K562 (cell line): ENCODE measurements around the gene CD82. TPM values are rescaled to one million over a fixed set of nuclear protein-coding genes. Genes with fewer than 3 reads are reported as not detected.
A peak's percentile ranks its signal among the peaks of the same experiment; 100 is the strongest.

Source experiments
- CHD1 ChIP-seq: fragments of 200-600 bp; sonication (generic); IDR thresholded peaks from one replicate; pipeline ENCODE4 v1.6.1; 2012; ENCODE audit warnings: mild to moderate bottlenecking, moderate library complexity, low read length, inconsistent platforms
- DIDO1 ChIP-seq: fragments of 450-650 bp; IDR thresholded peaks from 2 replicates; pipeline ENCODE4 v1.6.1; 2016; ENCODE audit warnings: low read depth, missing biosample characterization, missing genetic modification characterization
- HMGN3 ChIP-seq: IDR thresholded peaks from 2 replicates; pipeline ENCODE4 v1.6.1; 2011; ENCODE audit warnings: borderline replicate concordance, low read depth, mild to moderate bottlenecking, mixed read lengths, low read length; ENCODE audit not compliant: insufficient read length; ENCODE audit errors: extremely low read depth
- HNRNPH1 ChIP-seq: fragments of 200-400 bp; formaldehyde crosslinking; optimal IDR thresholded peaks from 2 replicates; pipeline ENCODE3; 2017; ENCODE audit warnings: low read depth, mild to moderate bottlenecking, low read length, moderate library complexity
- KDM5B ChIP-seq: fragments of 200-600 bp; sonication (generic); IDR thresholded peaks from 2 replicates; pipeline ENCODE4 v1.6.1; 2012; ENCODE audit warnings: low read depth, mild to moderate bottlenecking, moderate library complexity, low read length, control low read depth, inconsistent platforms; ENCODE audit not compliant: insufficient replicate concordance
- MAZ ChIP-seq, 2 experiments: fragments of 450-650 bp in 1 of 2; sonication (generic) in 1 of 2; formaldehyde crosslinking; IDR thresholded peaks in 1 of 2; conservative IDR thresholded peaks in 1 of 2; 2 replicates each; pipeline versions ENCODE4 v1.4.0 to v1.5.0; 2020; ENCODE audit warnings: mild to moderate bottlenecking in 1 of 2, missing genetic modification reagents in 1 of 2
- MXD1 ChIP-seq: fragments of 250-450 bp; sonication (Bioruptor Pico); IDR thresholded peaks from 2 replicates; pipeline ENCODE4 v1.8.0; 2021; ENCODE audit warnings: borderline replicate concordance, mild to moderate bottlenecking, moderate library complexity; ENCODE audit not compliant: poor library complexity, severe bottlenecking
- NEUROD1 ChIP-seq: fragments of 150-350 bp; IDR thresholded peaks from 2 replicates; pipeline ENCODE4 v1.6.1; 2014; ENCODE audit warnings: borderline replicate concordance, low read length, low read depth; ENCODE audit not compliant: partially characterized antibody
- NONO ChIP-seq, 2 experiments: fragments of 200-400 bp in 1 of 2; fragments of 450-650 bp in 1 of 2; formaldehyde crosslinking in 1 of 2; IDR thresholded peaks; 2 replicates each; pipeline ENCODE4 v1.6.1; 2017; ENCODE audit warnings: low read depth in 2 of 2, mild to moderate bottlenecking in 2 of 2, moderate library complexity in 2 of 2, low read length in 1 of 2
- RBFOX2 ChIP-seq: fragments of 200-400 bp; formaldehyde crosslinking; IDR thresholded peaks from 2 replicates; pipeline ENCODE4 v1.6.1; 2017; ENCODE audit warnings: low read depth, mild to moderate bottlenecking, low read length, moderate library complexity
- RNF2 ChIP-seq: sonication (generic); IDR thresholded peaks from 2 replicates; pipeline ENCODE4 v1.6.1; 2016
- SREBF1 ChIP-seq: fragments of 150-350 bp; IDR thresholded peaks from 2 replicates; pipeline ENCODE4 v1.6.1; 2014; ENCODE audit warnings: antibody characterized with exemption, low read depth, low read length, borderline replicate concordance
- UBTF ChIP-seq, 2 experiments: IDR thresholded peaks; 2 replicates each; pipeline ENCODE4 v1.6.1; 2012; ENCODE audit warnings: improper control_type of control experiment in 2 of 2, low read depth in 2 of 2, low read length in 2 of 2, borderline replicate concordance in 1 of 2
- VEZF1 ChIP-seq: fragments of 200-800 bp; sonication (Bioruptor generic); IDR thresholded peaks from 2 replicates; pipeline ENCODE4 v1.6.1; 2017; ENCODE audit warnings: missing genetic modification characterization, missing compliant biosample characterization
- ZBTB7A ChIP-seq: IDR thresholded peaks from 2 replicates; pipeline ENCODE4 v1.6.1; 2011; ENCODE audit warnings: low read depth, mild to moderate bottlenecking, low read length, moderate library complexity, borderline replicate concordance; ENCODE audit not compliant: control insufficient read depth
- ZNF592 ChIP-seq: fragments of 450-650 bp; IDR thresholded peaks from 2 replicates; pipeline ENCODE4 v1.6.1; 2017; ENCODE audit warnings: antibody characterized with exemption, mild to moderate bottlenecking
- polyA plus RNA-seq, 8 experiments: library from polyadenylated mRNA; depleted of rRNA in 4 of 8; stranded (reverse) in 5 of 8; unstranded in 3 of 8; fragments of >200 nt; fragmentation: Nextera tagmentation in 2 of 8; fragmentation: Illumina TruSeq in 1 of 8; extraction: Ambion mirVana in 2 of 8; extraction: Trizol in 1 of 8; gene quantifications; 2 replicates each; pipeline versions ENCODE4 v1.2.1 to v1.2.3, GENCODE V29; 2011 to 2014; ENCODE audit warnings: inconsistent platforms in 1 of 8, missing spikeins in 1 of 8
- total RNA-seq, 7 experiments: library from RNA; depleted of rRNA in 6 of 7; stranded (reverse); fragments of >200 nt in 6 of 7; fragmentation: Illumina TruSeq in 2 of 7; extraction: Trizol in 2 of 7; gene quantifications; 2 replicates each; pipeline versions ENCODE4 v1.2.1 to v1.2.3, GENCODE V29; 2011 to 2021; ENCODE audit warnings: low replicate concordance in 1 of 7

The CD82 gene
- total and polyA plus RNA-seq, 9 of the 15 experiments (the other 6 are each of a cell fraction or from before 2014, with no cell fraction given): 0.27 to 9.4 (median 3.0) TPM

- TF ChIP-seq VEZF1 (CRISPR knock-in tag) (peak; percentile 92), NEUROD1 (peak; percentile 9), SREBF1 (no peak), CHD1 (no peak), KDM5B (peak; percentile 43), HMGN3 (peak; percentile 71), RBFOX2 (peak; percentile 66), HNRNPH1 (no peak), NONO (IDR thresholded peaks at IDR 0.05; ENCODE audit: low read depth in 2 of 2, low read length in 1 of 2) (0 out of 4 replicates have a peak, but pooled peaks of 1 of the 2 experiments have one; percentile 20), MXD1 (CRISPR knock-in tag) (no peak), UBTF (IDR thresholded peaks at IDR 0.05; ENCODE audit: borderline replicate concordance in 1 of 2, low read depth in 2 of 2, low read length in 2 of 2) (0 out of 4 replicates have a peak, but pooled peaks of 1 of the 2 experiments have one; percentile 42), ZNF592 (peak; percentile 18; the same call in 1 of the 2 replicates), MAZ (CRISPR knock-in tag; conservative IDR thresholded peaks at IDR 0.05 in 1 of 2, IDR thresholded peaks at IDR 0.05 in 1 of 2) (peak; percentile 34 to 72; a peak in 3 of 4 replicates), RNF2 (no peak), ZBTB7A (peak; percentile 84; the same call in 1 of the 2 replicates), DIDO1 (tag) (no peak)
Measured at GRCh38 chr11:44565211-44565952, at the start of gene CD82 (continued).
